PC-3 (cell line): ENCODE data around the gene SIGLEC10. TPM values are rescaled to one million over a fixed set of nuclear protein-coding genes. Genes with fewer than 3 reads are reported as not detected.

Source experiments
- ATAC-seq: fragments of 200-7000 bp; cut with Tn5 transposase; 2 replicates; pipeline ENCODE4 v1.9.1; 2020; ENCODE audit warnings: mild to moderate bottlenecking, moderate library complexity
- BruUV-seq: library from RNA; stranded (reverse); fragments of 400-500 nt; replicated peaks from 2 replicates; lab custom pipeline; 2021; lab: Mats Ljungman, UMichigan
- CTCF ChIA-PET: fragments of 300-600 bp; sonication (Branson Sonifier 250); formaldehyde crosslinking; loops from one replicate; lab custom pipeline; 2022; ENCODE audit warnings: antibody characterized with exemption; lab: Charles Lee
- POLR2A ChIA-PET: fragments of 300-600 bp; sonication (Branson Sonifier 250); formaldehyde crosslinking; loops from one replicate; lab custom pipeline; 2022; ENCODE audit warnings: antibody characterized with exemption; ENCODE audit not compliant: unreplicated experiment; lab: Charles Lee
- DNase-seq: peaks from one replicate; pipeline ENCODE4 v3.0.0-alpha.2; 2015
- H2AFZ ChIP-seq: fragments of 300-600 bp; sonication (generic); 2 replicates; pipeline ENCODE4 v1.6.0; 2016; ENCODE audit warnings: antibody characterized with exemption, low read length
- H3F3A ChIP-seq: fragments of 300-600 bp; sonication (generic); one replicate; pipeline ENCODE4 v1.6.0; 2017; ENCODE audit warnings: antibody characterized with exemption, low read length, control low read depth, mild to moderate bottlenecking; ENCODE audit not compliant: unreplicated experiment
- H3K27ac ChIP-seq: fragments of 300-600 bp; sonication (generic); 2 replicates; pipeline ENCODE4 v1.5.1; 2016; ENCODE audit warnings: mild to moderate bottlenecking, low read length
- H3K27me3 ChIP-seq: fragments of 300-600 bp; sonication (generic); 2 replicates; pipeline ENCODE4 v1.6.1; 2016; ENCODE audit warnings: low read length, mixed read lengths
- H3K36me3 ChIP-seq: fragments of 300-600 bp; sonication (generic); 2 replicates; pipeline ENCODE4 v1.6.1; 2016; ENCODE audit warnings: low read depth, mixed run types, low read length, mixed read lengths
- H3K4me1 ChIP-seq: fragments of 300-600 bp; sonication (generic); 2 replicates; pipeline ENCODE4 v1.5.1; 2016; ENCODE audit warnings: low read length; ENCODE audit not compliant: insufficient read depth
- H3K4me2 ChIP-seq: fragments of 300-600 bp; sonication (generic); 2 replicates; pipeline ENCODE4 v1.6.0; 2016; ENCODE audit warnings: low read length
- H3K4me3 ChIP-seq: fragments of 300-600 bp; sonication (generic); 2 replicates; pipeline ENCODE4 v1.5.1; 2016; ENCODE audit warnings: mild to moderate bottlenecking, low read length, mixed read lengths
- H3K79me2 ChIP-seq: fragments of 300-600 bp; sonication (generic); 2 replicates; pipeline ENCODE4 v1.6.1; 2017; ENCODE audit warnings: low read length, mixed read lengths
- H3K9ac ChIP-seq: fragments of 300-600 bp; sonication (generic); 2 replicates; pipeline ENCODE4 v1.6.0; 2016; ENCODE audit warnings: mild to moderate bottlenecking, low read length
- H3K9me2 ChIP-seq: fragments of 300-600 bp; sonication (generic); replicated peaks from 2 replicates; pipeline ENCODE4 v1.6.1; 2016; ENCODE audit warnings: mixed run types, low read length, mixed read lengths
- H3K9me3 ChIP-seq: fragments of 300-600 bp; sonication (generic); 2 replicates; pipeline ENCODE4 v1.6.1; 2016; ENCODE audit warnings: low read length, mixed read lengths
- H4K20me1 ChIP-seq: fragments of 300-600 bp; sonication (generic); 2 replicates; pipeline ENCODE4 v1.6.1; 2016; ENCODE audit warnings: low read length, mixed read lengths
- CTCF ChIP-seq: fragments of 300-600 bp; sonication (generic); conservative IDR thresholded peaks from 2 replicates; pipeline ENCODE4 v1.5.1; 2017; ENCODE audit warnings: antibody characterized with exemption, low read depth, mild to moderate bottlenecking, low read length
- EZH2 ChIP-seq: fragments of 300-600 bp; sonication (generic); IDR thresholded peaks from one replicate; pipeline ENCODE4 v1.6.1; 2017; ENCODE audit warnings: antibody characterized with exemption, mild to moderate bottlenecking, low read length; ENCODE audit not compliant: unreplicated experiment
- EZH2phosphoT487 ChIP-seq: fragments of 300-600 bp; sonication (generic); IDR thresholded peaks from 2 replicates; pipeline ENCODE4 v1.6.1; 2018; ENCODE audit warnings: mild to moderate bottlenecking, antibody characterized with exemption, low read length, borderline replicate concordance
- intact Hi-C: fragments of 100-400 bp; cut with micrococcal nuclease; formaldehyde crosslinking; loops from 2 replicates; pipeline ENCODE4 v1.9.0; 2023
- total RNA-seq: library from RNA; depleted of rRNA; stranded (reverse); fragments of >200 nt; gene quantifications from 2 replicates; pipeline ENCODE4 v1.2.3, GENCODE V29; 2014

Gene SIGLEC10
- total RNA-seq, 1 experiment from 2014 or later, result not detected

- ChIA-PET POLR2A (interaction anchor here (0.6 to 0.8 kb wide), 3 partner anchors 27 to 1462 kb away, joined by 4 to 10 read pairs (median 7); no protein-coding TSS in a partner anchor), CTCF (interaction anchor here (0.6 to 1.2 kb wide), 5 partner anchors 27 to 262 kb away, joined by 3 to 8 read pairs (median 3); no protein-coding TSS in a partner anchor)
- H3K27ac ChIP-seq, result peak overlapping the region; percentile 68
- peak overlapping the region; percentile 66 for H3K4me3 ChIP-seq
- H3K27me3 ChIP-seq, result no peaks in the 10 kb centered on the region
- no peaks in the 10 kb centered on the region for H4K20me1 ChIP-seq
- no peak for TF ChIP-seq EZH2
- TF ChIP-seq CTCF, result peak; percentile 59
- no peak for TF ChIP-seq EZH2phosphoT487
- no peaks in the 10 kb centered on the region for H3K79me2 ChIP-seq
- no peaks in the 10 kb centered on the region for H3F3A ChIP-seq
- no peaks in the 10 kb centered on the region for H3K9me2 ChIP-seq
- peak overlapping the region; percentile 74 for H3K9ac ChIP-seq
- ATAC-seq, result peak; percentile 93
- peak overlapping the region; percentile 85 for H3K4me2 ChIP-seq
- no peaks in the 10 kb centered on the region for H3K36me3 ChIP-seq
- H3K9me3 ChIP-seq, result no peaks in the 10 kb centered on the region
- intact Hi-C loops, result loop anchor here (1.0 kb wide), 2 partner anchors 27 to 55 kb away; no protein-coding TSS in a partner anchor
- peak overlapping the region; percentile 92 for H2AFZ ChIP-seq
- peaks cover 18% of the 10 kb centered on the region for H3K4me1 ChIP-seq
- peak; percentile 100 for DNase-seq
- BruUV-seq, result no TSS peak
Measured at GRCh38 chr19:51394050-51394836, 23.2 kb downstream of the SIGLEC10 start.

- no peak overlapping the region for H2AFZ ChIP-seq
- no peak overlapping the region for H3K9ac ChIP-seq
- no peaks in the 10 kb centered on the region for H3F3A ChIP-seq
- no peaks in the 10 kb centered on the region for H3K9me2 ChIP-seq
- H3K36me3 ChIP-seq, result no peaks in the 10 kb centered on the region
- peaks cover 18% of the 10 kb centered on the region for H3K4me1 ChIP-seq
- ChIA-PET POLR2A (no interaction called here), CTCF (no interaction called here)
- DNase-seq (no peak), ATAC-seq (no peak)
- H3K4me3 ChIP-seq, result no peak overlapping the region
- H3K79me2 ChIP-seq, result no peaks in the 10 kb centered on the region
- no peak overlapping the region for H3K4me2 ChIP-seq
- no peaks in the 10 kb centered on the region for H3K27me3 ChIP-seq
- H4K20me1 ChIP-seq, result no peaks in the 10 kb centered on the region
- H3K27ac ChIP-seq, result no peak overlapping the region
- BruUV-seq, result no TSS peak
- intact Hi-C loops, result no loop called here
- TF ChIP-seq EZH2 (no peak), EZH2phosphoT487 (no peak), CTCF (no peak)
- no peaks in the 10 kb centered on the region for H3K9me3 ChIP-seq
Measured at GRCh38 chr19:51392701-51393100, 24.7 kb downstream of the SIGLEC10 start.

GRCh38 chr19:51391073-51391611 lies 26.3 kb downstream of the SIGLEC10 start:
- Histone ChIP-seq H3K9ac (no peak overlapping the region), H3K4me1 (peaks cover 18% of the 10 kb centered on the region), H3K4me3 (no peak overlapping the region), H3K79me2 (no peaks in the 10 kb centered on the region), H3K4me2 (no peak overlapping the region), H3K27me3 (no peaks in the 10 kb centered on the region), H3K36me3 (no peaks in the 10 kb centered on the region), H3F3A (no peaks in the 10 kb centered on the region), H3K9me3 (no peaks in the 10 kb centered on the region), H3K9me2 (no peaks in the 10 kb centered on the region), H2AFZ (peak overlapping the region; percentile 53; the same call in 1 of the 2 replicates), H4K20me1 (no peaks in the 10 kb centered on the region), H3K27ac (no peak overlapping the region)
- ChIA-PET POLR2A (no interaction called here), CTCF (no interaction called here)
- BruUV-seq, result no TSS peak
- DNase-seq (no peak), ATAC-seq (no peak)
- TF ChIP-seq CTCF (no peak), EZH2 (no peak), EZH2phosphoT487 (no peak)
- intact Hi-C loops, result no loop called here
